ENCODE results near the gene KLF11.

KLF11 gene

DNA sequence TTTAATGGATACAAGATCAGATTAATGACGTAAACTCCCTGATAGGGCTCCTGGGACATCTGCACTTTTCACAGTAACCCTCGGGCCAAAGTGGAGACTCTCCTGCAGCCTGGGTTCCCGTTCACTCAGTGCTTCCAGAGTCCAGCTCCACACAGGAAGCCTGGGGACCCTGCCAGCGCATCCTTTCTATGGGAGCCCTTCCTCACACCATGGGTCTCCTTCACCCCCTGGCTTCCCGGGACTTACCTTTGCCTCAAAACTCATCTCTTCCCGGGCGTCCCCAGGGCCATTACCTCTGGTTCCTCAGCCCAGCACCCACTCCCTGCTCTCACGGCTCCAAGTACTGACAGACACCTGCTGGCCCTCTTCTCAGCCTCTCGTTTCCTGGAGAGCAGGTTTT, 40.7 kb upstream of the KLF11 start:
- Histone ChIP-seq H3K4me3 (replicated peaks; ENCODE audit: low read depth, low read length) (no peak overlapping the region), H3K36me3 (ENCODE audit: control insufficient read depth, insufficient read depth, low read length) (no peaks in the 10 kb centered on the region; the same call in 1 of the 2 replicates), H3K27me3 (replicated peaks; ENCODE audit: control insufficient read depth, insufficient read depth, low read length) (no peaks in the 10 kb centered on the region)
- TF ChIP-seq, protein P1, sequence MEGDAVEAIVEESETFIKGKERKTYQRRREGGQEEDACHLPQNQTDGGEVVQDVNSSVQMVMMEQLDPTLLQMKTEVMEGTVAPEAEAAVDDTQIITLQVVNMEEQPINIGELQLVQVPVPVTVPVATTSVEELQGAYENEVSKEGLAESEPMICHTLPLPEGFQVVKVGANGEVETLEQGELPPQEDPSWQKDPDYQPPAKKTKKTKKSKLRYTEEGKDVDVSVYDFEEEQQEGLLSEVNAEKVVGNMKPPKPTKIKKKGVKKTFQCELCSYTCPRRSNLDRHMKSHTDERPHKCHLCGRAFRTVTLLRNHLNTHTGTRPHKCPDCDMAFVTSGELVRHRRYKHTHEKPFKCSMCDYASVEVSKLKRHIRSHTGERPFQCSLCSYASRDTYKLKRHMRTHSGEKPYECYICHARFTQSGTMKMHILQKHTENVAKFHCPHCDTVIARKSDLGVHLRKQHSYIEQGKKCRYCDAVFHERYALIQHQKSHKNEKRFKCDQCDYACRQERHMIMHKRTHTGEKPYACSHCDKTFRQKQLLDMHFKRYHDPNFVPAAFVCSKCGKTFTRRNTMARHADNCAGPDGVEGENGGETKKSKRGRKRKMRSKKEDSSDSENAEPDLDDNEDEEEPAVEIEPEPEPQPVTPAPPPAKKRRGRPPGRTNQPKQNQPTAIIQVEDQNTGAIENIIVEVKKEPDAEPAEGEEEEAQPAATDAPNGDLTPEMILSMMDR (IDR thresholded peaks at IDR 0.05; ENCODE audit: insufficient read depth, low read length, poor library complexity, severe bottlenecking), result no peak
- no peak for DNase-seq (ENCODE audit: extremely low read depth, insufficient read length)

DNA sequence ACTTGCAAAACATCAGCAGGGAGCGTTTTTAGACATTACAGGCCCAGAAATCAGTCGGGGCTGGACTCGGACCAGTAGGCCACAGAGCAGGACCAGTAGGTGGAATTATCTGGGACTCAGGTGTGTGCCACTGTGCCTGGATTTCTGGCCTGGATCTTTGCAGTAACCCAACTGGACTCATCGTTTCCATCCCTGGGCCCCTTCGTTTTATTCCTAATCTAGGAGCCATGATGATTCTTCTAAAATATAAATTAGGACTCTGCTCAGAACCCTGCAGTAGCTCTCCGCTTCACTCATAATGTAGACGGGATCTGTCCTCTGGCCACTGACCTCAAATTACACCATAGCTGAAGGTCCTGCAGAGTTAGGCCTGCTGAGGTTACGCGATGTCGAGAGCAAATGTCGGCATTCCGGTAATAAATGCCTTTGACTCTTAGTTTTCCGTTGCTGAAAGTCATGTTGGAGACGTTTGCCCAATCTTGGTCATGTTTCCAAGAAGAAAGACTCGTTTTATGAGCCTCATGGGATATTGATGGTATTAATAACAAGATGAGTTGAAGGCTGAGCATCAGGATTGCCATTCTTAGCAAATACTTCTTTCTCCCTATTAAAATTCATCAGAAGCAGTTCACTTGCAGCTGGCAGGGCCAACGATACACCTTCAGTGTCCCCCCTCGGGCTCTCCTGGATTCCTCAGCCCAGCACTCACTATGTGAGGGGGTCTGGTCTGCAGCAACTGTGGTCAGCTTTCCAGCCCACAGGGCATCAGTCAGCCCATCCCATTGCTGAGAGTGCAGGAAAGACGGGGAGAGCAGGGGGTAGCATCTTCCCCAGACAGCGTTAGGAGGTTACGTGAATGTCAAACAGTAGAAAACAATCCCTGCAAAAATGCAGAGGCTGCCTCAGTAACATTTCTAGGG, 39.9 kb upstream of the KLF11 start:
- Histone ChIP-seq H3K27me3 (replicated peaks; ENCODE audit: control insufficient read depth, insufficient read depth, low read length) (no peaks in the 10 kb centered on the region), H3K4me3 (replicated peaks; ENCODE audit: low read depth, low read length) (no peak overlapping the region), H3K36me3 (ENCODE audit: control insufficient read depth, insufficient read depth, low read length) (no peaks in the 10 kb centered on the region; the same call in 1 of the 2 replicates)
- DNase-seq (ENCODE audit: extremely low read depth, insufficient read length), result no peak
- TF ChIP-seq, protein P1 (IDR thresholded peaks at IDR 0.05; ENCODE audit: insufficient read depth, low read length, poor library complexity, severe bottlenecking), result no peak

DNA sequence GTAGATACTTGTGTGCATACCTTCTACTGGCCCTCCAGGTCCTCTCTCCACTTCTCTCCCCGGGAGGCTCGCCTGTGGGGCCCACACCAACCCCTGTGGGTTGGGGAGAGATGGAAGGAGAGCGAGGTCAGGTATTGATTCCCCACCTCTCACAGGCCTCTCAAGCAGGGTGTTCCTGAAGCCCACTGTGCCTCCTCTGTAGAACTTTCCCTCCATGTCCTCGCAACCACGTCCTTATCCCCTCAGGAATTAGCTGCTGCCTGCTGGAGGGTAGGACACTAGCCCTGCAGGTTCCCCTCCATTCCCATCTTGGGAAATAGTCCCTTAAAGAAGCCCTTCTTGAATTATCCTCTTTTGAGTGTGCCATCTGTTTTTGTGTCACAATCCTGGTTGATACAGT, 38.9 kb upstream of the KLF11 start:
- Histone ChIP-seq H3K27me3 (replicated peaks; ENCODE audit: control insufficient read depth, insufficient read depth, low read length) (no peaks in the 10 kb centered on the region), H3K36me3 (ENCODE audit: control insufficient read depth, insufficient read depth, low read length) (no peaks in the 10 kb centered on the region; the same call in 1 of the 2 replicates), H3K4me3 (replicated peaks; ENCODE audit: low read depth, low read length) (no peak overlapping the region)
- TF ChIP-seq, protein P1 (IDR thresholded peaks at IDR 0.05; ENCODE audit: insufficient read depth, low read length, poor library complexity, severe bottlenecking), result no peak
- no peak for DNase-seq (ENCODE audit: extremely low read depth, insufficient read length)

DNA sequence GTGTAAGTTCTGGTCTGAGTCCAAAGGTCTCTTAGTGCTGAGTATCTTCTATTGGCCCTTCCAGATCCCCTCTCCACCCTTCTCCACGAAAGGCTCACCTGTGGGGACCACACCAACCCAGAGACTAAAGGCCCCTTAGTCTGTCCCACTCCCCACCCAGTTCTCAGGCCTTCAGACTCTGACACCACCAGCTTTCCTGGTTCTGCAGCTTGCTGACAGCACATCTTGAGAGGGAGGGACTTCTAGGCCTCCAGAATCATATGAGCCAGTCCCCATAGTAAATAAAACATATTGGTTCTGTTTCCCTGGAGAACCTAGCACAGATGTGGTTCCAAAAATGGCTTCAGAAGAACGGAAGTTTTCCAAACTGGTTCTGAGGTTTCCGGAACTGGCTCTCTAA, 38.5 kb upstream of the KLF11 start:
- TF ChIP-seq, protein P1 (IDR thresholded peaks at IDR 0.05; ENCODE audit: insufficient read depth, low read length, poor library complexity, severe bottlenecking), result no peak
- no peaks in the 10 kb centered on the region; the same call in 1 of the 2 replicates for H3K36me3 ChIP-seq (ENCODE audit: control insufficient read depth, insufficient read depth, low read length)
- no peak for DNase-seq (ENCODE audit: extremely low read depth, insufficient read length)

DNA sequence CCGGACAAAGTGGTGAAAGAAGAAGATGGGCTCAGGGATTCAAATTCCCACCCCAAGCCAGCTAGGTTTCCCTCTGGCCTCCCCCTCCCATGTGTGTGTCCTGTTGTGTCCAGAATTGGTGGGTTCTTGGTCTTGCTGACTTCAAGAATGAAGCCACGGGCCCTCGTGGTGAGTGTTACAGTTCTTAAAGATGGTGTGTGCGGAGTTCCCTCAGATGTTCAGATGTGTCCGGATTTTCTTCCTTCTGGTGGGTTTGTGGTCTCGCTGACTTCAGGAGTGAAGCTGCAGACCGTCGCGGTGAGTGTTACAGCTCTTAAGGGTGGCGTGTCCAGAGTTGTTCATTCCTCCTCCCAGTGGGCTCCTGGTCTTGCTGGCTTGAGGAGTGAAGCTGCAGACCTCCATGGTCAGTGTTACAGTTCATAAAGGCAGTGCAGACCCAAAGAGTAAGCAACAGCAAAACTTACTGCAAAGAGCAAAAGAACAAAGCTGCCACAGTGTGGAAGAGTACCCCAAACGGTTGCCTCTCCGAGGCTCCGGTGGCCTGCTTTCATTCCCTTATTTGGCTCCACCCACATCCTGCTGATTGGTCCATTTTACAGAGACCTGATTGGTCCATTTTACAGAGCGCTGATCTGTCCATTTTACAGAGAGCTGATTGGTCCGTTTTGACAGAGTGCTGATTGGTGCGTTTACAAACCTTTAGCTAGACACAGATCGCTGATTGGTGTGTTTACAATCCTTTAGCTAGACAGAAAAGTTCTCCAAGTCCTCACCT, 37.7 kb upstream of the KLF11 start:
- TF ChIP-seq, protein P1 (IDR thresholded peaks at IDR 0.05; ENCODE audit: insufficient read depth, low read length, poor library complexity, severe bottlenecking), result no peak
- DNase-seq (ENCODE audit: extremely low read depth, insufficient read length), result no peak
- H3K36me3 ChIP-seq (ENCODE audit: control insufficient read depth, insufficient read depth, low read length), result no peaks in the 10 kb centered on the region; the same call in 1 of the 2 replicates
- no peak overlapping the region for H3K4me3 ChIP-seq (replicated peaks; ENCODE audit: low read depth, low read length)
- H3K27me3 ChIP-seq (replicated peaks; ENCODE audit: control insufficient read depth, insufficient read depth, low read length), result no peaks in the 10 kb centered on the region; the same call in 1 of the 2 replicates

More for the DNA sequence above, 38.5 kb upstream of the KLF11 start:
- H3K27me3 ChIP-seq (replicated peaks; ENCODE audit: control insufficient read depth, insufficient read depth, low read length), result no peaks in the 10 kb centered on the region; the same call in 1 of the 2 replicates
- H3K4me3 ChIP-seq (replicated peaks; ENCODE audit: low read depth, low read length), result no peak overlapping the region

Measured in GM06990 (cell line).